Stimulated activated effector memory CD8-positive, alpha-beta T cell treated with anti-CD3 and anti-CD28 coated beads, Interleukin-12 subunit alpha, Interleukin-12 subunit beta, amount 100 ng/mL, for 72 hours (primary cell): Measurements from ENCODE around the gene CPNE9.

ENCODE experiments used
- ATAC-seq: fragments of 150-1000 bp; cut with Tn5 transposase; 2 replicates; pipeline ENCODE4 v1.10.0; 2021
- DNase-seq, 2 donors: peaks; one replicate each; pipeline ENCODE4 v3.0.0; 2021 to 2022; ENCODE audit warnings: low spot score in 2 of 2
- H3K27ac Mint-ChIP-seq: one replicate; pipeline ENCODE4 v1.8.0; 2022; ENCODE audit warnings: mild to moderate bottlenecking, mixed read lengths
- H3K36me3 Mint-ChIP-seq: one replicate; pipeline ENCODE4 v1.8.0; 2022; ENCODE audit warnings: mild to moderate bottlenecking, mixed read lengths
- H3K4me1 Mint-ChIP-seq: one replicate; pipeline ENCODE4 v1.8.0; 2022; ENCODE audit warnings: mixed read lengths
- H3K4me3 Mint-ChIP-seq: one replicate; pipeline ENCODE4 v1.8.0; 2022; ENCODE audit warnings: mild to moderate bottlenecking, mixed read lengths
- H3K9me3 Mint-ChIP-seq: one replicate; pipeline ENCODE4 v1.8.0; 2022; ENCODE audit warnings: mixed read lengths

CPNE9 gene

DNA sequence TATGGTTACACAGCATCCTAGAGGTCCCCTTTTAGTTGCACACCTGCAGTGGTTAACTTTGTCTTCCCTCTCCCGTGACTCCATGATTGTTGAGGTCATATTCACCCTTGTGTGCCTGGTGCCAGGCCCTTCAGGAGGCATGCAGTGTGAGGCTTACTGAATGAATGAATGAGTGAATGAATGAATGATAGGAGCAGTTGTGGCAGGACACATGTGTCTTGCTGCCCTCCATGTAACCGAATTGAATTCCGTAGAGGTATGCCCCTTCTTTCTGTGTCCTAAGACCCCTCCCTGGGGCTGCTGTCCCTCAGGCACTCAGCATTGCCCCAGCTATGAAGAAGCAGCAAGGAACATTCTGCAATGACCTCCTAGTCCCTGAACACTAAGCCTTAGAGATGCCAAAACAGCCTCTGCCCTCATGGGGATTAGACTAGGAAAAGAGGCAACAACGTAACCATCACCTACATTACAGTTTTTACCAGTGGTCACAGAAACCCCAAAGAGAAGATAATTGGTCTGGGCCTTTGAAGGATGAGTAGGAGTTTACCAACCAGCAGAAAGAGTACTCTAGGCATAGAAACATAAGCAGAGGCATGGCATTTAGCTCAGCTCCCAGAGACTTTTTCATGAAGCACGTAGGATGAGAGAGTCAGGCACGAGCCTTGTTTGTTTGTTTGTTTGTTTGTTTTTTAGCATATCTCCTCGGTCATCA lies 22.5 kb upstream of the CPNE9 start:
- ATAC-seq, result no peak
- Mint-ChIP-seq H3K4me1 (no peaks in the 10 kb centered on the region), H3K4me3 (no peak overlapping the region), H3K27ac (no peak overlapping the region), H3K9me3 (no peaks in the 10 kb centered on the region), H3K36me3 (peaks cover 85% of the 10 kb centered on the region)
- DNase-seq, result no peak

DNA sequence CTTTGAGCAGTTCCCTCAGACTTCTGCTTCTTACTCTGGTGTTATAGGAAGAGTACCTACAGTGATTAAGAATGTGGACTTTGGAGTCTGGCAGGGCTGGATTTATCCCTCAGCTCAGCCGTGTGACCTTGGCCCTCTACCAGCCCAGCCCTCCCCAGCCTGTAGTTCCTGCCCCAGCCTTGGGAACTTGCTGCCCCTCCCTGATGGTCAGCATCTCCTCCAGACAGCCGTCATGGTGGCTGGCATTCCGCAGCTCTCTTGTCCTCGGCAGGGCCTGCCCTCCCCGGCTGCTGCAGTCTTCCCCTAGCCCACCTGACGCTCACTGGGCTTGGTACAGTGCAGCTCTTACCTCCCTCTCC lies 21.9 kb upstream of the CPNE9 start:
- Mint-ChIP-seq H3K27ac (no peak overlapping the region), H3K36me3 (peaks cover 85% of the 10 kb centered on the region), H3K9me3 (no peaks in the 10 kb centered on the region), H3K4me1 (no peaks in the 10 kb centered on the region), H3K4me3 (no peak overlapping the region)
- DNase-seq, result no peak
- no peak for ATAC-seq

DNA sequence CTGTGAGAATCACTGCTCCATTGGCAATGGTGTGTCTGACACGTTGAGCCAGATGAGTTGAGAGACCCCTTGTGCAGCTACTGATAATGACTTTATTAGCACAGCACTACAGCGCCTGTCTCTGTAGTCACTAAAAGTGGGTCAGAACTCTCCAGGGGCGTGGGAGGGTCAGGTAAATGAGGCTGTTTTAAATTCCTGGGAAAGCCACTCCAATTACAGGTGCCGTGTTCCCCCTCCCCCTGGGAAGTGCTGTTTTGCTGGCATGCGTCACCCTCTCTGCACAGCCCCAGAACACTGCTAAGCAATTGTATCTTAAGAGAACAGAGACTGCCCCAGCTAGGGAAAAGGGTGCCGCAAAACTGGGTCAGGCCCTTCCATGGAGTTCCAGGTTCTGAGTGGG lies 21.5 kb upstream of the CPNE9 start:
- Mint-ChIP-seq H3K27ac (no peak overlapping the region), H3K4me3 (no peak overlapping the region), H3K36me3 (peaks cover 85% of the 10 kb centered on the region), H3K4me1 (no peaks in the 10 kb centered on the region), H3K9me3 (no peaks in the 10 kb centered on the region)
- DNase-seq, result no peak
- no peak for ATAC-seq

- peaks cover 85% of the 10 kb centered on the region for H3K36me3 Mint-ChIP-seq
- H3K9me3 Mint-ChIP-seq, result no peaks in the 10 kb centered on the region
- ATAC-seq (no peak), DNase-seq (no peak)
- H3K4me1 Mint-ChIP-seq, result no peaks in the 10 kb centered on the region
- H3K4me3 Mint-ChIP-seq, result no peak overlapping the region
- H3K27ac Mint-ChIP-seq, result no peak overlapping the region
These were observed 20.2 kb upstream of the CPNE9 start for GRCh38 chr3:9683426-9683825.

DNA sequence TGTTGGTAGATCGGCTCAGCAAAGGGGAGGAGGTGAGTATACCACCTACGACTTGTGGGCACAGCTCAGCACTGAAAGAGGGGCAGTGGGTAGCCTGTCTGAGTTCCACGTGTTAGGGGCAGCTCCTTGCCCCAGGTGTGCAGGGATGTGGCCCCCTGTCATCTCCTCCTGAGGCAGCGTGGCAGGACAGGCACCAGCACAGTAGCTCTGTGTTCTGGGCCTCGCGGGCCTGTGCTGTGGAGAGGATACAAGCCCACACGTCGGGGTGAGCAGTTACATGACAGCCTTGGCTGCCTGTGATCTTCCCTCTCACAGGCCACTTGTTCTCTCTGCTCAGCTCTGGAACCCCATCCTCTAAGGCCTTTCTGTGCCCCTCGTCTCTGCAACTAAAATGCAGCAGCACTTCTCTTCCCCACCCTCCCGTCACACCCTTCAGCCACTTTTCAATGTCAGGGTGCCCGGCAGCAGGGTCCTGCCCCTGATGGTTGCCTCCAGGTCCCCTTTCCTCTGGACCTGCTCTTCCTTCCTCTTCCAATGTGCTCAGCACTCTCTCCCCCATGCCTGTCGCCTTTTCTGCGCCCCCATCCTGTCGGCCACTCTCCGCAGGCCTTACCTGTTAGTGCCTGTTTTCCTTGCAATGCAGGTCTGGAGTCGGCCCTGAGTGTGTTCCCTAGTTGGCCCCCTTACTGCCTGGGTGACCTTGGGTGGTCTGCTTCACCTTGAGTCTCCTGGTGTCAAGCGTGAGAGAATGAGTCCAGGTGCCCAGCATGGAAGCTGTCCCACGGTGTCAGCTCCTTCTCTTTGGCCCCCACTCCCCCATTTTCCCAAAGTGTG lies 18.2 kb upstream of the CPNE9 start:
- Mint-ChIP-seq H3K36me3 (peaks cover 85% of the 10 kb centered on the region), H3K27ac (peak overlapping the region; percentile 8), H3K4me1 (no peaks in the 10 kb centered on the region), H3K4me3 (no peak overlapping the region), H3K9me3 (no peaks in the 10 kb centered on the region)
- no peak for ATAC-seq
- no peak for DNase-seq

- H3K4me3 Mint-ChIP-seq, result no peak overlapping the region
- DNase-seq, result no peak
- H3K4me1 Mint-ChIP-seq, result no peaks in the 10 kb centered on the region
- no peak for ATAC-seq
- peak overlapping the region; percentile 8 for H3K27ac Mint-ChIP-seq
- peaks cover 85% of the 10 kb centered on the region for H3K36me3 Mint-ChIP-seq
- no peaks in the 10 kb centered on the region for H3K9me3 Mint-ChIP-seq
These were observed 17.5 kb upstream of the CPNE9 start for GRCh38 chr3:9686050-9686550.

- DNase-seq, result no peak
- H3K36me3 Mint-ChIP-seq, result peaks cover 87% of the 10 kb centered on the region
These were observed 16.9 kb upstream of the CPNE9 start for GRCh38 chr3:9686703-9687102.

DNA sequence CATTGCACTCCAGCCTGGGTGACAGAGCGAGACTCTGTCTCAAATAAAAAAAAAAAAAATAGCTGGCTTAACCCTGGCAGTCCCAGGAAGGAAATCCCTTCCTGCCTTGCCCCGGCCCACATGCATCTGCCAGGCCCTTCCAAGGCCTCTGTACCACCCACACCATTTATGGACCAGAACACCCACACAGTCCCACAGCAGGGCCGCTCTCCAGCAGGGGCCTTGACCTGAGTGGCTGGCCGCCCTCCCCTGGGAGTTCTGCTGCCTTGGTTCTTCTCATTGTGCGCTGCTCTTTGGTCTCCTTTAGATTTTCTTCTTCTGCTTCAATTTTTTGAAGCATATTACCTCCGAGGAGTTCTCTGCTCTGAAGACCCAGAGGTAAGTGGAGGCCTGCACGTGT lies 16.1 kb upstream of the CPNE9 start:
- H3K4me3 Mint-ChIP-seq, result no peak overlapping the region
- ATAC-seq (no peak), DNase-seq (no peak)
- H3K4me1 Mint-ChIP-seq, result no peaks in the 10 kb centered on the region
- H3K9me3 Mint-ChIP-seq, result no peaks in the 10 kb centered on the region
- no peak overlapping the region for H3K27ac Mint-ChIP-seq
- H3K36me3 Mint-ChIP-seq, result peaks cover 92% of the 10 kb centered on the region

More at GRCh38 chr3:9686703-9687102, 16.9 kb upstream of the CPNE9 start:
- Mint-ChIP-seq H3K27ac (no peak overlapping the region), H3K4me1 (no peaks in the 10 kb centered on the region), H3K9me3 (no peaks in the 10 kb centered on the region), H3K4me3 (no peak overlapping the region)
- ATAC-seq, result no peak

DNA sequence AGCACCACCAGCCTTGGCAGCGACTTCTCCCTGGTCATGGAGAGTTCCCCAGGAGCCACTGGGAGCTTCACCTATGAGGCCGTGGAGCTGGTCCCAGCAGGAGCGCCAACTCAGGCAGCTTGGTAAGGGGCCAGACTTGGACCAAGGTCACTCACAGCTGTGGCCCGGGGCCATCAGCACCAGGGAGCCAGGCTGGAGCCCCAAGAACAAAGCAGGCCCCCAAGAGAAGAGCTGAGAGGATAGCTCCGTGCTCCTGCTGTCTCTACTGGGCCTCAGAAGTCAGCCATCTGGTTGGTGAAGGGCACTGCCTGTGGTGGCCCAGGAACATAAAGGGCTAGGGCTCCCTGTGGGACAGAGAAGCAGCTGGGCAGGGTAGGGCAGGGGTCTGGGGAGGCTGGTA lies 14.7 kb upstream of the CPNE9 start:
- Mint-ChIP-seq H3K27ac (no peak overlapping the region), H3K4me3 (no peak overlapping the region), H3K4me1 (no peaks in the 10 kb centered on the region), H3K9me3 (no peaks in the 10 kb centered on the region), H3K36me3 (peaks cover 89% of the 10 kb centered on the region)
- ATAC-seq, result no peak
- DNase-seq, result no peak

DNA sequence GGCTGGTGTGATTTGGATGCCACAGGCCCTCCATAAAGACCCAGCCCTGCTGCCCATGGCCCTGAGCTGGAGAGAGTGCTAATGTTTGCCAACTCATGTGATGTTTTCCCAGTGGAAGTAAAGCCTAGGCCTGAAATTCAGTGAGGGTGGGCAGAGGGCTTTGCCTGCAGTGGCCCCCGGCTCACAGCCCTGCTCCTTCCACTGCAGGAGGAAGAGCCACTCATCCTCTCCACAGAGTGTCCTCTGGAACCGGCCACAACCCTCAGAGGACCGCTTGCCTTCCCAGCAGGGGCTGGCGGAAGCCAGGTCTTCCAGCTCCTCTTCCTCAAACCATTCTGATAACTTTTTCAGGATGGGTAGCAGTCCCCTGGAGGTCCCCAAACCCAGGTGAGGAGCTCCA lies 13.9 kb upstream of the CPNE9 start:
- Mint-ChIP-seq H3K36me3 (peaks cover 84% of the 10 kb centered on the region), H3K9me3 (no peaks in the 10 kb centered on the region), H3K4me1 (no peaks in the 10 kb centered on the region), H3K4me3 (no peak overlapping the region), H3K27ac (peak overlapping the region; percentile 56)
- DNase-seq, result no peak
- no peak for ATAC-seq

DNA sequence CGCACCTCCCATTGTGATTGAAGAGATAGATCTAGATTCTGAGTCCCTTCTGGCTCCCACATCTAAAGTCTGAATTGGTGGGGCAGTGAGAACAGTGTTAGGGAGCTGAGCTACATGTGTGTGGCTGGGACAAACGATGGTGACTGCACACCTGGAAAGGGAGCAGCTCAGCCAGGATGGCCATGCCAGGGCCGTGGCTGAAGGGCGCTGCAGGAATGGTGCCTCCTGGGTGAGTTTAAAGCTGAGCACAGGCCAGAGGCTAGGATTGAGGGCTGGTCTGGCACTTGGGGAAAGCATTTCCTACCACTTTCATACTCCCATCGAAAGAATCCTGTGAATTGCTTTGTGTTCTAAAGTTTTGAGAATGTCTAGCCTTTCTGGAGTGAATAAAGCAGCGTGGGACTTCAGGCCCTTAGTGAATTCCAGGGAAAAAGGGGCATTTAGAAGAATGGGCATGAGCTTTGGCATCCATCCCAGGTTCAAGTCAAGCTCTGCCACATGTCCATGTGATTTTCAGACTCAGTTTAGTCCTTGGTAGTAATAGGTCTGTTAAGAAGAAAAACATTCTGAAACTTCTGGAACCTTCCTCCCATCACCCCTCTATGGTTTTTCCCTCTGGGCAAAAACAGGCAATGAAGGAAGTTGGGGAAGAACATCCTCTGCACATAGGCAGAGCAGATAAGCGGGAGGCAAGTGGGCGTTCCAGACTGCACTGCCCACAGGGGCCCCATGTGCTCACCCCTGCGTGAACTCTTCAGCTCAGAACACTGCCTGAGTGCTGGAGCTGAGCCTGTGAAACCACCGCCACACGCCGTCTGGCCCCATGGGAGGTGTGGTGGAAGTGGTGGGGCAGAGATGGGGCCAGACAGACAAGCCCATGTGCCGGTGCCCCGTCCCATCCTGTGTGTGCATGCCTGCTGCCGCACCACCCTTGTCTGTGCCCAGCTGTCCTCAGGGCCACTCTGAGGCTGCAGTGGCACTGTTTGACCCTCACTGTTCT lies 12.9 kb upstream of the CPNE9 start:
- H3K36me3 Mint-ChIP-seq, result peaks cover 81% of the 10 kb centered on the region
- ATAC-seq, result peak; percentile 39
- H3K9me3 Mint-ChIP-seq, result no peaks in the 10 kb centered on the region
- no peak overlapping the region for H3K4me3 Mint-ChIP-seq
- DNase-seq, result no peak
- no peaks in the 10 kb centered on the region for H3K4me1 Mint-ChIP-seq
- peak overlapping the region; percentile 56 for H3K27ac Mint-ChIP-seq

GRCh38 chr3:9691636-9692035 lies 12.0 kb upstream of the CPNE9 start:
- Mint-ChIP-seq H3K4me1 (no peaks in the 10 kb centered on the region), H3K36me3 (peaks cover 77% of the 10 kb centered on the region), H3K9me3 (no peaks in the 10 kb centered on the region), H3K4me3 (no peak overlapping the region), H3K27ac (peak overlapping the region; percentile 56)
- DNase-seq (no peak), ATAC-seq (peak; percentile 5)

- DNase-seq (no peak), ATAC-seq (no peak)
- Mint-ChIP-seq H3K27ac (no peak overlapping the region), H3K9me3 (no peaks in the 10 kb centered on the region), H3K4me1 (no peaks in the 10 kb centered on the region), H3K36me3 (peaks cover 70% of the 10 kb centered on the region), H3K4me3 (no peak overlapping the region)
These were observed 11.2 kb upstream of the CPNE9 start for GRCh38 chr3:9692416-9692815.

DNA sequence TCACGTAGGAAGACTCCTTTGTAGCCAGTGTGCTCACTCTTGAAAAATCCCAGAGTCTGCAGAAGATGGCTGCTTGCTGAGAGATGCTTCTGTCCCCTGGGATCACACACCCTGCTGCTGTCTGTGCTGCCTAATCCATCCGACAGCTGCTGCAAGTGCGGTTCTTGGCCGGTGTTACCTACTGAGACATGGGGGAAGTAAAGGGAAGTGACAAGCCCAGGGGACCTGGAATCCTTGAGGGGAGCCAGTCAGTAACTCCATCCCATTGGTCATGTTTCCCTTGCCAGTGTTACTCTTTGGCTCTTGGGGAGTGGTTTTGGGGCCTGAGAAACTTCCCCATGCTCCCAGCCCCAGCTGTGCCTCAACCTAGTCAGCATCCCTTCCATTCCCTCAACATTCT lies 8.3 kb upstream of the CPNE9 start:
- H3K27ac Mint-ChIP-seq, result peak overlapping the region; percentile 26
- DNase-seq, result no peak
- ATAC-seq, result no peak
- H3K4me1 Mint-ChIP-seq, result no peaks in the 10 kb centered on the region
- H3K4me3 Mint-ChIP-seq, result no peak overlapping the region
- peaks cover 56% of the 10 kb centered on the region for H3K36me3 Mint-ChIP-seq
- H3K9me3 Mint-ChIP-seq, result no peaks in the 10 kb centered on the region

- H3K4me3 Mint-ChIP-seq, result no peak overlapping the region
- no peaks in the 10 kb centered on the region for H3K9me3 Mint-ChIP-seq
- no peaks in the 10 kb centered on the region for H3K4me1 Mint-ChIP-seq
- H3K27ac Mint-ChIP-seq, result peak overlapping the region; percentile 26
- ATAC-seq, result no peak
- DNase-seq, result no peak
- peaks cover 56% of the 10 kb centered on the region for H3K36me3 Mint-ChIP-seq
These were observed 7.9 kb upstream of the CPNE9 start for GRCh38 chr3:9695746-9696145.
